IMR-90 (cell line): ENCODE data around the gene G3BP1. TPM values are rescaled to one million over a fixed set of nuclear protein-coding genes. Genes with fewer than 3 reads are reported as not detected.
A peak's percentile ranks its signal among the peaks of the same experiment; 100 is the strongest.

Experiments used
- ATAC-seq: fragments of 200-7000 bp; cut with Tn5 transposase; 2 replicates; pipeline ENCODE4 v1.9.1; 2020; ENCODE audit warnings: low read depth, mild to moderate bottlenecking, moderate library complexity
- BruUV-seq: library from RNA; stranded (reverse); fragments of 400-500 nt; replicated peaks from 2 replicates; lab custom pipeline; 2021; lab: Mats Ljungman, UMichigan
- CTCF ChIA-PET: fragments of 300-600 bp; formaldehyde crosslinking; extraction: SDS; loops from one replicate; lab custom pipeline; 2021; ENCODE audit warnings: antibody characterized with exemption; lab: Yijun Ruan, JAX
- POLR2A ChIA-PET: fragments of 300-600 bp; sonication (Branson Sonifier 250); formaldehyde crosslinking; loops from one replicate; lab custom pipeline; 2022; ENCODE audit warnings: antibody characterized with exemption; ENCODE audit not compliant: unreplicated experiment; lab: Charles Lee
- DNase-seq: peaks from one replicate; pipeline ENCODE4 v3.0.0; 2013
- H2AFZ ChIP-seq: replicated peaks from 2 replicates; pipeline ENCODE3; 2013; ENCODE audit warnings: low read length, mild to moderate bottlenecking; ENCODE audit not compliant: poor library complexity
- H2AK5ac ChIP-seq: 2 replicates; pipeline ENCODE4 v1.6.1; 2013; ENCODE audit warnings: low read depth, low read length, inconsistent platforms
- H2AK9ac ChIP-seq: replicated peaks from 2 replicates; pipeline ENCODE3; 2013; ENCODE audit warnings: mild to moderate bottlenecking, low read depth, low read length, moderate library complexity; ENCODE audit not compliant: poor library complexity
- H2BK120ac ChIP-seq: 2 replicates; pipeline ENCODE4 v1.6.1; 2013; ENCODE audit warnings: low read depth, low read length, inconsistent platforms
- H2BK15ac ChIP-seq: 3 replicates; pipeline ENCODE4 v1.6.1; 2013; ENCODE audit warnings: low read depth, low read length, inconsistent platforms
- H2BK20ac ChIP-seq: 2 replicates; pipeline ENCODE4 v1.6.1; 2013; ENCODE audit warnings: low read depth, mild to moderate bottlenecking, inconsistent platforms, low read length, moderate library complexity
- H2BK5ac ChIP-seq: 2 replicates; pipeline ENCODE4 v1.6.1; 2013; ENCODE audit warnings: mild to moderate bottlenecking, low read depth, low read length, inconsistent platforms; ENCODE audit not compliant: poor library complexity, severe bottlenecking
- H3K14ac ChIP-seq: replicated peaks from 2 replicates; pipeline ENCODE4 v1.6.1; 2013; ENCODE audit warnings: low read depth, low read length, inconsistent platforms
- H3K18ac ChIP-seq: 2 replicates; pipeline ENCODE4 v1.6.1; 2013; ENCODE audit warnings: low read depth, low read length, control low read depth
- H3K23ac ChIP-seq: 2 replicates; pipeline ENCODE4 v1.6.1; 2013; ENCODE audit warnings: low read depth, low read length, inconsistent platforms
- H3K27ac ChIP-seq: 2 replicates; pipeline ENCODE4 v1.5.1; 2013; ENCODE audit warnings: mild to moderate bottlenecking, control low read depth, low read length; ENCODE audit not compliant: insufficient read depth
- H3K27me3 ChIP-seq: 2 replicates; pipeline ENCODE4 v1.6.1; 2013; ENCODE audit warnings: low read length; ENCODE audit not compliant: control insufficient read depth, insufficient read depth
- H3K36me3 ChIP-seq: 2 replicates; pipeline ENCODE4 v1.6.1; 2013; ENCODE audit warnings: low read length, mixed read lengths; ENCODE audit not compliant: control insufficient read depth, insufficient read depth
- H3K4ac ChIP-seq: 2 replicates; pipeline ENCODE4 v1.6.1; 2013; ENCODE audit warnings: low read depth, low read length, inconsistent platforms
- H3K4me1 ChIP-seq: 2 replicates; pipeline ENCODE4 v1.6.1; 2013; ENCODE audit warnings: low read length, mixed read lengths; ENCODE audit not compliant: control insufficient read depth, insufficient read depth
- H3K4me2 ChIP-seq: 2 replicates; pipeline ENCODE4 v1.6.1; 2013; ENCODE audit warnings: low read depth, mild to moderate bottlenecking, control low read depth, low read length, moderate library complexity
- H3K4me3 ChIP-seq: 2 replicates; pipeline ENCODE4 v1.5.1; 2013; ENCODE audit warnings: low read depth, mild to moderate bottlenecking, control low read depth, low read length, moderate library complexity; ENCODE audit not compliant: insufficient read depth
- H3K56ac ChIP-seq: 2 replicates; pipeline ENCODE4 v1.6.1; 2013; ENCODE audit warnings: low read length, inconsistent platforms; ENCODE audit not compliant: insufficient read depth; ENCODE audit errors: extremely low read depth
- H3K79me1 ChIP-seq, 2 experiments: 2 replicates each; pipeline ENCODE4 v1.6.1; 2013; ENCODE audit warnings: low read length in 2 of 2, inconsistent platforms in 1 of 2, low read depth in 1 of 2
- H3K9ac ChIP-seq: 2 replicates; pipeline ENCODE4 v1.6.1; 2013; ENCODE audit warnings: low read depth, low read length, control low read depth
- H3K9me1 ChIP-seq: 2 replicates; pipeline ENCODE4 v1.6.1; 2013; ENCODE audit warnings: low read length, inconsistent platforms; ENCODE audit not compliant: insufficient read depth
- H3K9me3 ChIP-seq: 2 replicates; pipeline ENCODE4 v1.6.1; 2013; ENCODE audit warnings: low read length; ENCODE audit not compliant: control insufficient read depth, insufficient read depth
- H4K20me1 ChIP-seq: 2 replicates; pipeline ENCODE4 v1.6.1; 2013; ENCODE audit warnings: low read length, inconsistent platforms; ENCODE audit not compliant: insufficient read depth
- H4K5ac ChIP-seq: 2 replicates; pipeline ENCODE4 v1.6.1; 2013; ENCODE audit warnings: mild to moderate bottlenecking, low read depth, low read length, control low read depth
- H4K8ac ChIP-seq, 2 experiments: 2 replicates each; pipeline ENCODE4 v1.6.1; 2013; ENCODE audit warnings: low read depth in 2 of 2, low read length in 2 of 2, control low read depth in 1 of 2, inconsistent platforms in 1 of 2
- H4K91ac ChIP-seq: 2 replicates; pipeline ENCODE4 v1.6.1; 2013; ENCODE audit warnings: low read depth, low read length, inconsistent platforms; ENCODE audit not compliant: insufficient read depth
- BHLHE40 ChIP-seq: fragments of 150-350 bp; IDR thresholded peaks from 2 replicates; pipeline ENCODE4 v1.6.1; 2016; ENCODE audit warnings: mild to moderate bottlenecking, low read depth, low read length
- CEBPB ChIP-seq: IDR thresholded peaks from 2 replicates; pipeline ENCODE4 v1.6.1; 2012; ENCODE audit warnings: low read depth, low read length, improper control_type of control experiment
- CHD1 ChIP-seq: IDR thresholded peaks from 2 replicates; pipeline ENCODE4 v1.6.1; 2012; ENCODE audit warnings: low read depth, low read length, improper control_type of control experiment
- FOS ChIP-seq: fragments of 150-350 bp; IDR thresholded peaks from 2 replicates; pipeline ENCODE4 v1.6.1; 2016; ENCODE audit warnings: low read depth, low read length
- MAZ ChIP-seq: IDR thresholded peaks from 2 replicates; pipeline ENCODE4 v1.6.1; 2012; ENCODE audit warnings: low read depth, mild to moderate bottlenecking, low read length, improper control_type of control experiment, moderate library complexity, borderline replicate concordance
- MXI1 ChIP-seq: IDR thresholded peaks from 2 replicates; pipeline ENCODE4 v1.6.1; 2012; ENCODE audit warnings: low read depth, mild to moderate bottlenecking, low read length, moderate library complexity, borderline replicate concordance
- NFE2L2 ChIP-seq: fragments of 150-350 bp; IDR thresholded peaks from 2 replicates; pipeline ENCODE4 v1.6.1; 2016; ENCODE audit warnings: low read depth, mild to moderate bottlenecking, low read length
- POLR2A ChIP-seq: IDR thresholded peaks from 2 replicates; pipeline ENCODE4 v1.6.1; 2012; ENCODE audit warnings: mild to moderate bottlenecking, low read depth, low read length
- RCOR1 ChIP-seq: IDR thresholded peaks from 2 replicates; pipeline ENCODE4 v1.6.1; 2012; ENCODE audit warnings: mild to moderate bottlenecking, low read length, improper control_type of control experiment; ENCODE audit not compliant: insufficient replicate concordance
- SMC3 ChIP-seq: fragments of 150-350 bp; IDR thresholded peaks from 2 replicates; pipeline ENCODE4 v1.6.1; 2016; ENCODE audit warnings: low read depth, mild to moderate bottlenecking, antibody characterized with exemption, low read length, moderate library complexity
- WGBS, 2 experiments: methylation state at CpG; one replicate each; pipeline versions ENCODE4 v1.1.5 to v1.1.7; 2013; ENCODE audit warnings: missing lambda C conversion rate in 2 of 2; ENCODE audit not compliant: insufficient read length in 1 of 2; ENCODE audit errors: extremely low coverage in 2 of 2; 5-methylcytosine and 5-hydroxymethylcytosine counted together
- dilution Hi-C: fragments of 300-500 bp; cut with HindIII; formaldehyde crosslinking; loops from one replicate; pipeline ENCODE4 v1.14.3; 2018; ENCODE audit warnings: low sequenced_read_pairs; ENCODE audit not compliant: unreplicated experiment
- in situ Hi-C: fragments of 300-500 bp; cut with MboI; formaldehyde crosslinking; loops from 3 replicates; pipeline ENCODE4 v1.14.3; 2019; ENCODE audit warnings: low sequenced_read_pairs, inconsistent platforms, mixed read lengths
- intact Hi-C: fragments of 100-400 bp; cut with micrococcal nuclease; formaldehyde crosslinking; loops from 2 replicates; pipeline ENCODE4 v1.10.0; 2022
- polyA plus RNA-seq, 3 experiments: library from polyadenylated mRNA; depleted of rRNA; stranded (reverse); fragments of >200 nt; gene quantifications; 2 replicates each; pipeline ENCODE4 v1.2.3, GENCODE V29; 2012; ENCODE audit warnings: low replicate concordance in 1 of 3
- total RNA-seq: library from RNA; depleted of rRNA; stranded (reverse); fragments of >200 nt; gene quantifications from 2 replicates; pipeline ENCODE4 v1.2.3, GENCODE V29; 2012
- TF ChIP-seq, protein P1 (sequence below): conservative IDR thresholded peaks from 2 replicates; pipeline ENCODE4 v1.5.1; 2012; ENCODE audit warnings: mild to moderate bottlenecking, low read depth, low read length, improper control_type of control experiment
- TF ChIP-seq, protein P2 (sequence below): fragments of 150-350 bp; IDR thresholded peaks from 2 replicates; pipeline ENCODE4 v1.6.1; 2017; ENCODE audit warnings: mild to moderate bottlenecking, antibody characterized with exemption, low read length, low read depth
- TF ChIP-seq, protein P3 (sequence below): fragments of 150-350 bp; IDR thresholded peaks from 2 replicates; pipeline ENCODE4 v1.6.1; 2016; ENCODE audit warnings: low read depth, mild to moderate bottlenecking, low read length, moderate library complexity, borderline replicate concordance

The G3BP1 gene
- total and polyA plus RNA-seq, 2 of the 4 experiments (the other 2 are of a cell fraction) = 40.2 to 482 TPM

DNA sequence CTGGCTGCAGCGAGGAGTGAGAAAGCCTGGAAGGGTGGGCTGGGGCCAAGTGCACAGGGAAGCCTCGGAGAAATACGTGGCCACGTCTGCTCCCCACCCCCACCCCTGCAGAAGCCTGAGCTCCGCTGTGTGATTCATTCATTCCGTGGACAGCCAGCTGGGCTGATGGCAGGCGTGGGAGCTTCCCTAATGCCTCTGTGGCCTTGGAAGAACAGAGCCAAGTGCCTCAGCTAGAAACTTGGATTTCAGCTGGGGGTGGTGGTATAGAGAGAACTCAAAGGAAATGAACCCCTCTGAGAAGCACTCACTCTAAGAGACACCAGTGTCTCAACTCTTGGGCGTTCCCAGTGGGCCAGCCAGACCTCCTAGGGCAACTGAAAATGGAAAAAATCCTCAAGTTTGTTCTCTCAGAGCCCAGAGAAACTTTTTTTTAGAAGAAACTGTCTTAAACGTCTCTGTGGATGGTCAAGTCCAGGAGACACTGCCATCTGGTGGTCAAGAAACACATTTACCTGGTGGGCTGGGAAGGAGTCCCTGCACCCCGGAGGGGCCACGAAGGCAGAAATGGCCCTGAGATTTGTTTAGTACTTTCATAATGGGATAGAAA is 31.3 kb upstream of the G3BP1 start:
- WGBS, 2 experiments = 3% methylated on average over 3 of the region's 11 CpGs; no CpG with 5 or more reads in 1 of the 2 experiments
- peak overlapping the region; percentile 80 for H2AFZ ChIP-seq
- no peak; the same call in 1 of the 2 replicates for TF ChIP-seq MXI1
- TF ChIP-seq, protein P1, sequence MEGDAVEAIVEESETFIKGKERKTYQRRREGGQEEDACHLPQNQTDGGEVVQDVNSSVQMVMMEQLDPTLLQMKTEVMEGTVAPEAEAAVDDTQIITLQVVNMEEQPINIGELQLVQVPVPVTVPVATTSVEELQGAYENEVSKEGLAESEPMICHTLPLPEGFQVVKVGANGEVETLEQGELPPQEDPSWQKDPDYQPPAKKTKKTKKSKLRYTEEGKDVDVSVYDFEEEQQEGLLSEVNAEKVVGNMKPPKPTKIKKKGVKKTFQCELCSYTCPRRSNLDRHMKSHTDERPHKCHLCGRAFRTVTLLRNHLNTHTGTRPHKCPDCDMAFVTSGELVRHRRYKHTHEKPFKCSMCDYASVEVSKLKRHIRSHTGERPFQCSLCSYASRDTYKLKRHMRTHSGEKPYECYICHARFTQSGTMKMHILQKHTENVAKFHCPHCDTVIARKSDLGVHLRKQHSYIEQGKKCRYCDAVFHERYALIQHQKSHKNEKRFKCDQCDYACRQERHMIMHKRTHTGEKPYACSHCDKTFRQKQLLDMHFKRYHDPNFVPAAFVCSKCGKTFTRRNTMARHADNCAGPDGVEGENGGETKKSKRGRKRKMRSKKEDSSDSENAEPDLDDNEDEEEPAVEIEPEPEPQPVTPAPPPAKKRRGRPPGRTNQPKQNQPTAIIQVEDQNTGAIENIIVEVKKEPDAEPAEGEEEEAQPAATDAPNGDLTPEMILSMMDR = peak; percentile 86
- TF ChIP-seq RCOR1 = no peak
- TF ChIP-seq SMC3 = peak; percentile 88
- TF ChIP-seq CHD1 = peak; percentile 65; the same call in 1 of the 2 replicates
- TF ChIP-seq FOS = peak; percentile 90
- TF ChIP-seq POLR2A = peak; percentile 68
- TF ChIP-seq, protein P2, sequence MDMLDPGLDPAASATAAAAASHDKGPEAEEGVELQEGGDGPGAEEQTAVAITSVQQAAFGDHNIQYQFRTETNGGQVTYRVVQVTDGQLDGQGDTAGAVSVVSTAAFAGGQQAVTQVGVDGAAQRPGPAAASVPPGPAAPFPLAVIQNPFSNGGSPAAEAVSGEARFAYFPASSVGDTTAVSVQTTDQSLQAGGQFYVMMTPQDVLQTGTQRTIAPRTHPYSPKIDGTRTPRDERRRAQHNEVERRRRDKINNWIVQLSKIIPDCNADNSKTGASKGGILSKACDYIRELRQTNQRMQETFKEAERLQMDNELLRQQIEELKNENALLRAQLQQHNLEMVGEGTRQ = no peak
- no peak for TF ChIP-seq NFE2L2
- no peak; the same call in 1 of the 2 replicates for TF ChIP-seq MAZ
- TF ChIP-seq, protein P3, sequence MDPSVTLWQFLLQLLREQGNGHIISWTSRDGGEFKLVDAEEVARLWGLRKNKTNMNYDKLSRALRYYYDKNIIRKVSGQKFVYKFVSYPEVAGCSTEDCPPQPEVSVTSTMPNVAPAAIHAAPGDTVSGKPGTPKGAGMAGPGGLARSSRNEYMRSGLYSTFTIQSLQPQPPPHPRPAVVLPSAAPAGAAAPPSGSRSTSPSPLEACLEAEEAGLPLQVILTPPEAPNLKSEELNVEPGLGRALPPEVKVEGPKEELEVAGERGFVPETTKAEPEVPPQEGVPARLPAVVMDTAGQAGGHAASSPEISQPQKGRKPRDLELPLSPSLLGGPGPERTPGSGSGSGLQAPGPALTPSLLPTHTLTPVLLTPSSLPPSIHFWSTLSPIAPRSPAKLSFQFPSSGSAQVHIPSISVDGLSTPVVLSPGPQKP = no peak
- peak; percentile 62; the same call in 1 of the 2 replicates for TF ChIP-seq BHLHE40
- no peak for TF ChIP-seq CEBPB

More for the DNA sequence above, 31.3 kb upstream of the G3BP1 start:
- no peak overlapping the region for H3K4me3 ChIP-seq
- peak overlapping the region; percentile 97 for H3K14ac ChIP-seq
- peak; percentile 96 for DNase-seq
- peak overlapping the region; percentile 97 for H4K5ac ChIP-seq
- H3K23ac ChIP-seq = peak overlapping the region; percentile 100
- peak overlapping the region; percentile 99 for H3K4ac ChIP-seq
- peak overlapping the region; percentile 66 for H3K4me2 ChIP-seq
- H3K27me3 ChIP-seq = no peaks in the 10 kb centered on the region
- H3K79me1 ChIP-seq = peaks cover 11 to 40% of the 10 kb centered on the region in 2 experiments; a peak in 3 of 4 replicates
- BruUV-seq = TSS peak; percentile 88
- peak overlapping the region; percentile 99 for H3K56ac ChIP-seq
- no peaks in the 10 kb centered on the region for H3K9me3 ChIP-seq
- ATAC-seq = peak; percentile 61
- CTCF ChIA-PET = interaction anchor here (0.9 to 4.9 kb wide), 19 partner anchors 11 to 304 kb away, joined by 3 to 55 read pairs (median 5); partner anchors contain the start of gene G3BP1
- H4K20me1 ChIP-seq = 0 out of 2 replicates have a peak, but pooled peaks cover 4% of the 10 kb centered on the region
- dilution Hi-C loops = no loop called here
- peak overlapping the region; percentile 62 for H3K9ac ChIP-seq
- in situ Hi-C loops = loop anchor here (5.0 to 10.0 kb wide), 3 partner anchors 78 to 596 kb away; no protein-coding TSS in a partner anchor
- peak overlapping the region; percentile 98 for H3K18ac ChIP-seq
- peak overlapping the region; percentile 95 for H2AK9ac ChIP-seq
- H2BK20ac ChIP-seq = peak overlapping the region; percentile 99
- H4K8ac ChIP-seq = peak overlapping the region; percentile 87 to 95
- peak overlapping the region; percentile 98 for H4K91ac ChIP-seq
- H2AK5ac ChIP-seq = peak overlapping the region; percentile 96
- POLR2A ChIA-PET = interaction anchor here (0.6 to 3.5 kb wide), 12 partner anchors 12 to 82 kb away, joined by 3 to 70 read pairs (median 7); partner anchors contain the start of gene SPARC
- H3K9me1 ChIP-seq = peaks cover 16% of the 10 kb centered on the region
- H2BK5ac ChIP-seq = peak overlapping the region; percentile 98
- intact Hi-C loops = loop anchor here (1.0 to 5.0 kb wide), 7 partner anchors 22 to 423 kb away; partner anchors contain the start of gene G3BP1
- peak overlapping the region; percentile 98 for H2BK15ac ChIP-seq
- peak overlapping the region; percentile 98 for H2BK120ac ChIP-seq
- H3K36me3 ChIP-seq = peaks cover 2% of the 10 kb centered on the region; the same call in 1 of the 2 replicates
- peak overlapping the region; percentile 100 for H3K27ac ChIP-seq
- H3K4me1 ChIP-seq = peaks cover 23% of the 10 kb centered on the region
